Frontal cortex (tissue), 4 donors: ENCODE measurements around the gene HIRA. TPM values are rescaled to one million over a fixed set of nuclear protein-coding genes. Genes with fewer than 3 reads are reported as not detected.
"Not testable (repeated sequence)": the region's sequence is repeated elsewhere in the genome, so short reads cannot be mapped to it uniquely, and the experiment has no call there.

Source experiments
- DNase-seq, 2 donors: peaks; one replicate each; pipeline ENCODE4 v3.0.0; 2012; ENCODE audit warnings: low spot score in 2 of 2
- FAIRE-seq: peaks from 2 replicates; lab custom pipeline; 2012; peaks lifted over from hg19 to GRCh38; lab: Jason Lieb, UNC
- total RNA-seq: library from RNA; depleted of rRNA; stranded (reverse); fragments of >200 nt; gene quantifications from one replicate; pipeline ENCODE4 v1.2.3, GENCODE V29; 2014
- donor health status: control.
- donor health status: control.
- donor health status: control.

The HIRA gene
- total RNA-seq, 1 donor from 2014 or later: 21.6 TPM

GRCh38 chr22:19394274-19395050, 37.1 kb downstream of the HIRA start:
- DNase-seq (no peak), FAIRE-seq (no peak)

GRCh38 chr22:19393704-19394103, 37.8 kb downstream of the HIRA start:
- DNase-seq (no peak), FAIRE-seq (no peak)

- FAIRE-seq: no peak
- DNase-seq: no peak
These were observed 44.0 kb downstream of the HIRA start for GRCh38 chr22:19387575-19387974.

GRCh38 chr22:19387038-19387437, 44.5 kb downstream of the HIRA start:
- FAIRE-seq: no peak
- DNase-seq: no peak

- no peak for FAIRE-seq
- no peak for DNase-seq
These were observed 45.3 kb downstream of the HIRA start for GRCh38 chr22:19386248-19386647.

- FAIRE-seq (no peak), DNase-seq (no peak)
These were observed 46.2 kb downstream of the HIRA start for GRCh38 chr22:19385221-19385906.

- FAIRE-seq: no peak
- no peak for DNase-seq
These were observed 48.2 kb downstream of the HIRA start for GRCh38 chr22:19383292-19383691.

DNA sequence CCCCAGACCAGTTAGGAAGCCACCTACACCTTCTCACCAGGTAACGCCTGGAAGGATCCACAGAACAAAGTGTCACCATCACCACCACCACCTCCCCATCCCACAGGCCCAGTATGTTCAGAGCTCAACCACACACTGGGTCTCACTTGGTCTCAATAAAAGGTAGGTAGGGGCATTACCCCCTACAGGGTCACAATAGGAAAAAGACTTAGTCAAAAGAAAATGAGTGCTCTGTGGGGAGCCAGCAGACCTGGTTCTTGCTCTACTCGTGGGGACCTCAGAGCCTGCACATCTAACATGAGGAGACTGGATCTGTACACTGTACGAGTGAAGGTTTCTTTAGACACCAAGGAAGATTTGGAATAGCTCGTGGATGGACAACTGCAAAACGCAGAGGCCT, 49.3 kb downstream of the HIRA start:
- FAIRE-seq (no peak), DNase-seq (no peak)

DNA sequence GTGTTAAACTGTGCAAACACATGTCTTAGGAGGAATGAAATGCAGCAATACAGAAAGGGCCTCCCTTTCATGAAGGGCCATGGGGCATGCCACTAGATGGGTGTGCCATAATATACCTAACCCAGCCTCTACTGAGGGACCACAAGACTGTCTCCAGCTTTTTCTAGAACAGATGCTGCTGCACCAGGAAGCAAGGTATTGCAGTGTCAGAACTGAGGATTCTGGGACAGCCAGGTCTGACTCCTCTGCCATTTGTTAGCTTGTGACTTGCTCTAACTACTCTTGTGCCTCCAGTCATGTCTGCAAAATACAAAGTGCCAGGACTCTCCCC, 53.2 kb downstream of the HIRA start:
- DNase-seq (no peak), FAIRE-seq (no peak)

GRCh38 chr22:19377565-19378343, 53.8 kb downstream of the HIRA start:
- DNase-seq (no peak), FAIRE-seq (no peak)

DNA sequence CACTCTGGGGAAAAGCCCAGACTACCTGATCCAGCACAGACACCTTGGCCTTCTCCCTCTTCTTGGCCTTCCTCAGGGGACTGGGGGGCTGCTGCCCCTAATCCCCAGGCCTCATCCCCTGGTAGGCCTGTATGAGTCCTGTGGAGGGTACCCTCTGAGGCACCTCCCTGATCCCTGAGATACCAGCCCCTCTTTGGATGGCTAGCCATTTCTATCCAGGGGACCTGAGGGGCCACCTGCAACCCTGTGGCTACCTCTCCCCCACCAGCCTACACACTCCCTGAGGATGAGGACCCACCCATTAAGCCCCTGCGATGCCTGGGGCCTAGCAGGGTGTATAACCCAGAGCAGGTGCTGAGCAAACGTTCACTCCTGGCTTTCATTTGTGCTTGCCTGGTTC, 54.6 kb downstream of the HIRA start:
- DNase-seq (no peak), FAIRE-seq (no peak)

DNA sequence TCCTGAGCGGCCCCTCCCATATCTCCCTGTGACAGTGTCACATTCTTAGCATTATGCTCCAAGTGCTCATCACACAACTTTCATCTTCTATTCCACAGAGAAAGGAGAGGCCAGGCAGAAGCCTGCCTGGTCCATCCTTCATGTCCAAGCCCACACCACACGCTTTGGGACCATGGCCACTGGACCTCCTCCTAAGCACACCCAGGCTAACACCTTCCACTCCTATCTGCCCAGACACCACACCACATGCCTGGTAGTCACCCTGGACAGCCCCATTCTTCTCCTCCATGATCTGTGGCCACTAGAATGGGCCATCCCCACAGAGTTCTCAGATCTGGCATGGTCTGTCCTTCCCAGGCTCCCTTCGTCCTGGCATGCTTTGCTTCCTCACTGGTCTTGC, 55.3 kb downstream of the HIRA start:
- no peak for DNase-seq
- FAIRE-seq: no peak

DNA sequence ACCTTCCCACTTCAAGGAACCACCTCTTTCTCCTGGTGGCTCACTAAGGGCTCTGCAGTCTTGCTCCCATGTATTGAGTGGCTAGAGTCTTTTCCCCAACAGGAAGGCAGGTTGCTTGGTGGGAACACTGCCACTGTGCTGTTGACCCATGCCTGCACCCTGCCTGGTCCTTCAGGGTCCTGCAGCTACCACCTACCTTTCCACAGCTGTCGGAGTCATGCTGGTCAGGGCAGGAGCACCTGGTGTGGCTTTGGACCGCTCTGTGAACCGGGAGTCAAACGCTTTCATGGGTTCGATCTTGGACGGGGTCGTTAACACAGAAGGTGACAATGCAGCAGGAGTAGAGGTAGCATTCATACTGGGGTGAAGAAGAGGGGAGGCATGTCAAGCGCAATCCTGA, 56.1 kb downstream of the HIRA start:
- no peak for FAIRE-seq

DNA sequence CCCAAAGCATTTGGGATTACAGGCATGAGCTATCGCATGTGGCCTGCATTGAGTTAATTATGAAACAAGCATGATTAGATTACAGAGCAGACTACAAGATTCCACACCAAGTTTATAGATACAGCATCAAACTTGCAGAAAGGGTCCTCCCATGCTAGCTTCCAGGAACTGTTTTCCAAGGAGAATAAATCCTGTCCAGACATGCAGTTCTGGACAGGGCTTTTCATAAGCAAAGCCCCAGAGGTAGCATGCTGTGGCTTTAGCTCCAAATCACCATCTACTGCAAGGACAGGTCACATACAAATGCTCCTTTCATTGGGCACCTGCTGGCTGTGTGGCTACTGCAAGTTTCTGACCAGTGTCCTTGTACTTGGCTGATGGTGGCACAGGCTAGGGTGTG, 57.1 kb downstream of the HIRA start:
- no peak for DNase-seq
- no peak for FAIRE-seq

More for the DNA sequence above, 56.1 kb downstream of the HIRA start:
- DNase-seq: no peak

DNA sequence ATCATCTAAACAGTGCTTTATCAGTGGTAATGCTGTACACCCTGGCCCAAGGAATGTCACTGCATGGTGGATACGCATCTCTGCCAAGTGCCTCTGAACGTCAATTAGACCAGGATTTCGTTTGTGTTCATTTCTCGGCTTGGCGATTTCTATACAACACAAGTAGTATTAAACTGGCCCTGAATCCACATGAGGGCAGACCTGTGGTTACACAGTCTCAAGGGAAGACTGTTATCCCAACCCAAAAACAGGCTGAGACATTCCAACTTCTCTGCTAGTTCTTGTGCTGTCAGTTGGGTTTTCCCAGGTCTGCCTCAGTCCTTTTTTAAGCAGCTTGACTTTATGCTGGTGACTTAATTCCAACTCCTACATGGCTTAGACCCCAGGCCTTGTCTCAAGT, 58.1 kb downstream of the HIRA start:
- DNase-seq (no peak), FAIRE-seq (no peak)

DNA sequence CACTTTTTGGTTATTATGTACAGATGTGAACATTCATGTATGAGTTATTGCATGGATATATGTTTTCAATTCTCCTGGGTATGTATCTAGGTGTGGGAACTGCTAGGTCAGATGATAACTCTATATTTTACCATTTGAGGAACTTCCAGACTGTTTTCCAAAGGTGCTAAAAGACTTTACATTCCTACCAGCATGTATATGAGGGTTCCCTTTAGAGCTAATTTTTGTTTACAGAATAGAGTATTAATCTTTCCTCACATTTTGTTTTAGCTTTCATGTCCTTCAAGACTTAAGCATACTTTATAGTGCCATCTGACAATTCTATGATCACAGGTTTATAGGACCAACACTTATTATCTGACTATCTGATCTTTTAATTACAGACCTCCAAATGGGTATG, 59.6 kb downstream of the HIRA start:
- FAIRE-seq (no peak), DNase-seq (no peak)

GRCh38 chr22:19368876-19369275, 62.7 kb downstream of the HIRA start:
- FAIRE-seq (no peak), DNase-seq (no peak)

DNA sequence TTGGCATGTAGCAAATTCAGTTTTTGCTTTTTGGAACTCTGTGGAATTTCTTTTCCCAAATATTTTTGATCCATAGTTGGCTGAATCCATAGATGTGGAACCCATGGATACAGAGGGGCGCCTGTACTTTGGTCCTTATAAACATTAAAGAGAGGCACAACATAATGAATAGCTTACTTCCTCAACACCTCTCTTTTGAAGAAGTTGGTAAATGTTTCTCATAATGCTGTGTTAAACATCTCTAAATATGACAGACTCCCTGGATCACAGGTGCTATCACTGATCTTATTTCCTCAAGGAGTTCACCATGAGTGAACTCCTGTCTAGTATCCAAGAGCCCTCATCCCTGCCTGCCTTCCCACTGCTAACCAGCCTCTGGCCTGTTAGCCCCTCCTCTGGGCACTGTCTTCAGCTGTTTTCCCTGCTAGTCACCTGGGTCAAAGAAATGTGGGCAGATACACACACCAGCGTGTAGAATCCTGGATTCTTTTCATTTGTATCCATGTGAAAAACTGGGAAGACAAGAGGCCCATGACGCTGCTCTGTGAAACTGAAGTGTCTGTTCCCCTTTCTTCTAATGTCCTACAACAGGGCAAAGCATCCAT, 63.7 kb downstream of the HIRA start:
- DNase-seq: no peak
- FAIRE-seq: no peak

DNA sequence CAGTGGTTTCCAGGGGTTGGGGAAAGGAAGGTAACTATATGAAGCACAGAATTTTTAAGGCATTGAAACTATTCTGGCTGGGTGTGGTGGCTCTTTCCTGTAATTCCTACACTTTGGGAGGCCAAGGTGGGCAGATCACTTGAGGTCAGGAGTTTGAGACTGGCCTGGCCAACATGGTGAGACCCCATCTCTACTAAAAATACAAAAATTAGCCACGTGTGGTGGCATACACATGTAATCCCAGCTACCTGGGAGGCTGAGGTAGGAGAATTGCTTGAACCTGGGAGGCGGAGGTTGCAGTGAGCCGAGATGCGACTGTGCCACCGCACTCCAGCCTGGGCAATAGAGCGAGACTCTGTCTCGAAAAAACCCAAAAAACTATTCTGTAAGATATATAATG, 68.0 kb downstream of the HIRA start:
- not testable (repeated sequence) for FAIRE-seq, DNase-seq

DNA sequence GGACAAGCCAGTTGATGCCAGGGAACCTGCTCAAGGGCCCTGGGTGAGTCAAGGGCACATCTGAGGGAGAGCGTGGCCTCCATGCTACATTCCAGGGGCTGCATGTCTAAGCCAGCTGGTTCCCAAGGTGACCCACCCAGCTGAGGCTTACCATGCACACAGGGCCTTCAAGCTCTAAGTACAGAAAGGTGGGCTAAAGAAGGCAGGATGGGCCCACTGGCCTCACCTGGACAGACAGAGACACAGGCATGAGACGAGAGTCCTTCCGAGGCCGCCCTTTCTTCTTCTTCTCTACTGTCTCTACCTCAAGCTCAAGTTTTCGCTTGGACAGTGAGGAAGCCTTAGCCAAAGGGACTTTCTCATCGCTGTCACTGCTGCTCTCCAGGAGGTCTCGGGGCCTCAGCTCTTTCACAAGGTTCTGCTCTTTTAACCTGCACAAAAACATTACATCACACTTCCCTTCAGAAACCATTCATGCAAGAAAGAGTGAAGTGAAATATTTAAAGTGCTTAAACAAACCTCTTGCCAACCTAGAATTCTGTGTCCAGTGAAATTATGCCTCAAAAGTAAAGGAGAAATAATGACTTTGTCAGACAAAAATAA, 69.9 kb downstream of the HIRA start:
- no peak for FAIRE-seq
- DNase-seq: no peak
